ENCODE measurements around the gene MCU. TPM values are rescaled to one million over a fixed set of nuclear protein-coding genes. Genes with fewer than 3 reads are reported as not detected.

The MCU gene
- total RNA-seq, 1 donor from 2014 or later = 66.3 TPM

- H4K20me1 ChIP-seq (ENCODE audit: low read depth) = peaks cover 4% of the 10 kb centered on the region
- H3K27ac Mint-ChIP-seq = no peak overlapping the region
- no peaks in the 10 kb centered on the region for H3K27me3 Mint-ChIP-seq (ENCODE audit: insufficient read depth, low read depth)
- TF ChIP-seq EZH2phosphoT487 (IDR thresholded peaks at IDR 0.05) (no peak), EZH2 (IDR thresholded peaks at IDR 0.05) (no peak), CTCF (IDR thresholded peaks at IDR 0.05) (no peak)
- H3K27me3 ChIP-seq = no peaks in the 10 kb centered on the region
- H3K9ac ChIP-seq = no peak overlapping the region
- H3K4me3 ChIP-seq = no peak overlapping the region
- peaks cover 7% of the 10 kb centered on the region for H3K4me1 ChIP-seq
- no peaks in the 10 kb centered on the region for H3K36me3 Mint-ChIP-seq
- no peaks in the 10 kb centered on the region for H3K36me3 ChIP-seq
- DNase-seq (ENCODE audit: low spot score) = no peak
- peaks cover 13% of the 10 kb centered on the region for H3K4me1 Mint-ChIP-seq
- H3K9me3 ChIP-seq (ENCODE audit: low read depth) = no peaks in the 10 kb centered on the region
- no peaks in the 10 kb centered on the region for H3K9me3 Mint-ChIP-seq
- no peak overlapping the region for H3K27ac ChIP-seq
- no peak overlapping the region for H3K4me3 Mint-ChIP-seq
- no peak overlapping the region for H3K4me2 ChIP-seq
- no peak overlapping the region for H2AFZ ChIP-seq (replicated peaks)
- no peaks in the 10 kb centered on the region for H3F3A ChIP-seq (ENCODE audit: low read depth)
- H3K79me2 ChIP-seq (ENCODE audit: low read depth) = peaks cover 72% of the 10 kb centered on the region
Observed at GRCh38 chr10:72731916-72732419, 40.0 kb downstream of the MCU start.

- H3K4me3 ChIP-seq = no peak overlapping the region
- no peaks in the 10 kb centered on the region for H3K27me3 ChIP-seq
- peaks cover 13% of the 10 kb centered on the region for H3K4me1 Mint-ChIP-seq
- H3K9me3 Mint-ChIP-seq = no peaks in the 10 kb centered on the region
- H3K9me3 ChIP-seq (ENCODE audit: low read depth) = no peaks in the 10 kb centered on the region
- H3F3A ChIP-seq (ENCODE audit: low read depth) = no peaks in the 10 kb centered on the region
- no peaks in the 10 kb centered on the region for H3K36me3 Mint-ChIP-seq
- peaks cover 5% of the 10 kb centered on the region for H3K4me1 ChIP-seq
- H2AFZ ChIP-seq (replicated peaks) = no peak overlapping the region
- H3K4me2 ChIP-seq = no peak overlapping the region
- no peaks in the 10 kb centered on the region for H3K36me3 ChIP-seq
- H3K79me2 ChIP-seq (ENCODE audit: low read depth) = peaks cover 67% of the 10 kb centered on the region
- no peaks in the 10 kb centered on the region for H3K27me3 Mint-ChIP-seq (ENCODE audit: insufficient read depth, low read depth)
- H4K20me1 ChIP-seq (ENCODE audit: low read depth) = peaks cover 5% of the 10 kb centered on the region
- no peak overlapping the region for H3K9ac ChIP-seq
- no peak for DNase-seq (ENCODE audit: low spot score)
- H3K27ac Mint-ChIP-seq = no peak overlapping the region
- no peak overlapping the region for H3K4me3 Mint-ChIP-seq
- H3K27ac ChIP-seq = no peak overlapping the region
- TF ChIP-seq EZH2 (IDR thresholded peaks at IDR 0.05) = no peak
- no peak for TF ChIP-seq EZH2phosphoT487 (IDR thresholded peaks at IDR 0.05)
- no peak for TF ChIP-seq CTCF (IDR thresholded peaks at IDR 0.05)
Observed at GRCh38 chr10:72732521-72732920, 40.6 kb downstream of the MCU start.

GRCh38 chr10:72733989-72734388 lies 42.0 kb downstream of the MCU start:
- H3K4me1 Mint-ChIP-seq = peaks cover 22% of the 10 kb centered on the region
- H3K79me2 ChIP-seq (ENCODE audit: low read depth) = peaks cover 71% of the 10 kb centered on the region

More at GRCh38 chr10:72733989-72734388, 42.0 kb downstream of the MCU start:
- TF ChIP-seq CTCF (IDR thresholded peaks at IDR 0.05) (no peak), EZH2phosphoT487 (IDR thresholded peaks at IDR 0.05) (no peak), EZH2 (IDR thresholded peaks at IDR 0.05) (no peak)
- DNase-seq (ENCODE audit: low spot score) = no peak
- Mint-ChIP-seq H3K27ac (no peak overlapping the region), H3K36me3 (no peaks in the 10 kb centered on the region), H3K9me3 (no peaks in the 10 kb centered on the region), H3K27me3 (ENCODE audit: insufficient read depth, low read depth) (no peaks in the 10 kb centered on the region), H3K4me3 (no peak overlapping the region)
- Histone ChIP-seq H3K36me3 (no peaks in the 10 kb centered on the region), H4K20me1 (ENCODE audit: low read depth) (peaks cover 5% of the 10 kb centered on the region), H3K27ac (no peak overlapping the region), H3K4me3 (no peak overlapping the region), H3K4me1 (peaks cover 5% of the 10 kb centered on the region), H3K4me2 (no peak overlapping the region), H3K9me3 (ENCODE audit: low read depth) (no peaks in the 10 kb centered on the region), H3F3A (ENCODE audit: low read depth) (no peaks in the 10 kb centered on the region), H3K9ac (no peak overlapping the region), H2AFZ (replicated peaks) (no peak overlapping the region), H3K27me3 (no peaks in the 10 kb centered on the region)

Data from neural progenitor cell (in vitro differentiated cells).